Stimulated activated CD4-positive, alpha-beta T cell treated with anti-CD3 and anti-CD28 coated beads, Interleukin-2, amount 100 ng/mL, for 24 hours (primary cell): ENCODE measurements around the gene TADA3.

Source experiments
- DNase-seq, 2 donors: peaks; one replicate each; pipeline ENCODE4 v3.0.0-alpha.2; 2020

The TADA3 gene

GRCh38 chr3:9809615-9810432 is 17.6 kb upstream of the TADA3 start, which contains the start of gene TTLL3:
TTLL3 (plus strand) TSS chr3:9810262; CDS start chr3:9810662, 400 bp downstream.
- DNase-seq, result peak; percentile 59 to 61

- no peak for DNase-seq
These were observed 17.0 kb upstream of the TADA3 start for GRCh38 chr3:9809239-9809614.

GRCh38 chr3:9808345-9809037 is 16.2 kb upstream of the TADA3 start:
- DNase-seq, result peak; percentile 51 to 54

GRCh38 chr3:9807981-9808344 is 15.7 kb upstream of the TADA3 start:
- DNase-seq, result no peak

GRCh38 chr3:9806688-9807589 is 14.7 kb upstream of the TADA3 start:
- DNase-seq, result no peak

GRCh38 chr3:9806137-9806536 is 13.9 kb upstream of the TADA3 start:
- no peak for DNase-seq

GRCh38 chr3:9804996-9805395 is 12.7 kb upstream of the TADA3 start:
- no peak for DNase-seq

- DNase-seq, result no peak
These were observed 11.2 kb upstream of the TADA3 start for GRCh38 chr3:9803494-9803893.

GRCh38 chr3:9800529-9800928 is 8.3 kb upstream of the TADA3 start:
- DNase-seq, result no peak

- no peak for DNase-seq
These were observed 5.1 kb upstream of the TADA3 start for GRCh38 chr3:9797196-9797945.

GRCh38 chr3:9795207-9795606 is 2.9 kb upstream of the TADA3 start:
- no peak for DNase-seq

GRCh38 chr3:9794400-9794799 is 2.1 kb upstream of the TADA3 start:
- DNase-seq, result no peak

GRCh38 chr3:9793161-9793781 is 998 bp upstream of the TADA3 start:
- peak; percentile 32 to 42 for DNase-seq

- no peak for DNase-seq
These were observed 376 bp downstream of the TADA3 start for GRCh38 chr3:9791790-9792404.

- DNase-seq, result no peak
These were observed 1.1 kb downstream of the TADA3 start for GRCh38 chr3:9791127-9791526.

- DNase-seq, result peak in 1 of 2 donors; percentile 37
These were observed 4.6 kb downstream of the TADA3 start for GRCh38 chr3:9787714-9788113.

- no peak for DNase-seq
These were observed 5.2 kb downstream of the TADA3 start for GRCh38 chr3:9786825-9787669.

GRCh38 chr3:9786209-9786739 is 6.0 kb downstream of the TADA3 start:
- no peak for DNase-seq

- no peak for DNase-seq
These were observed 6.7 kb downstream of the TADA3 start for GRCh38 chr3:9785602-9786001.

- DNase-seq, result no peak
These were observed 7.3 kb downstream of the TADA3 start for GRCh38 chr3:9784965-9785364.
